ENCODE results near the gene MTM1.

The MTM1 gene

DNA sequence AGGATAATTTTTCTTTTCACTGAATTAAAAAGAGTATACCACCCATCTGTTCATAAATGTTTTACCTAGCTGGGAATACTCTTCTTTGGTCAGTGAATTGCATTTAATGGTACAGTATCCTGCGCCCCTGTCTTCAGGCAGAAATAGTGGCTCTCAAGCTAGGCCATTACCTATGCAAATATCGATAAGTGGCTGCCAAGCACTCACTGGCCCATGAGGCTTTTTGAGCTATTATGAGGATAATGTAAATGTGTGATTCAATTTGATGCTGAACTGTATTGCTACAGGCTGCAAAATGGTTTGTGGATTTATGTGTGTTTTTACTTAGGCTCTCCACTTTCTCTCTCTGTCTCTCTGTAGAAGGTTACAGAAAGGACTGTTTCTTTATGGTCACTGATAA lies 94.7 kb downstream of the MTM1 start:
- Histone ChIP-seq H4K91ac (ENCODE audit: low read length) (no peak overlapping the region), H3K4me3 (ENCODE audit: insufficient read depth in 1 of 2, low read depth in 1 of 2, low read length in 2 of 2) (no peak overlapping the region), H2BK120ac (ENCODE audit: low read depth, low read length) (no peak overlapping the region), H3K18ac (ENCODE audit: low read depth in 1 of 2, low read length in 2 of 2) (no peak overlapping the region), H4K8ac (ENCODE audit: low read length) (no peak overlapping the region), H3K27me3 (ENCODE audit: control insufficient read depth in 1 of 2, insufficient read depth in 1 of 2, low read length in 2 of 2) (no peaks in the 10 kb centered on the region), H3K14ac (ENCODE audit: low read length in 2 of 2) (no peak overlapping the region), H3K36me3 (ENCODE audit: control insufficient read depth in 1 of 2, insufficient read depth in 2 of 2, low read depth in 1 of 2, low read length in 2 of 2) (peaks cover 6 to 34% of the 10 kb centered on the region in 2 experiments), H3K23ac (ENCODE audit: low read length in 2 of 2) (no peak overlapping the region), H3K9ac (ENCODE audit: low read length) (no peak overlapping the region), H3K27ac (ENCODE audit: low read length, poor library complexity, severe bottlenecking) (no peak overlapping the region), H3K4ac (ENCODE audit: low read depth in 1 of 2, low read length in 2 of 2) (no peak overlapping the region), H3K4me2 (ENCODE audit: low read length, poor library complexity, severe bottlenecking) (no peak overlapping the region), H3K79me1 (replicated peaks; ENCODE audit: low read length, poor library complexity, severe bottlenecking) (no peaks in the 10 kb centered on the region), H2AK5ac (ENCODE audit: low read length, severe bottlenecking) (no peak overlapping the region), H2BK15ac (ENCODE audit: low read depth, poor library complexity, severe bottlenecking) (no peak overlapping the region), H2BK12ac (ENCODE audit: low read length in 2 of 2) (no peak overlapping the region), H3K9me3 (ENCODE audit: control insufficient read depth, low read length) (no peaks in the 10 kb centered on the region), H2AFZ (ENCODE audit: low read depth, low read length) (no peak overlapping the region), H2BK5ac (ENCODE audit: low read depth, low read length, poor library complexity, severe bottlenecking) (no peak overlapping the region), H3K4me1 (ENCODE audit: control insufficient read depth, insufficient read depth, low read depth, low read length) (peaks cover 2% of the 10 kb centered on the region)
- 95% methylated on average over 2 of the region's 2 CpGs for WGBS
- DNase-seq, result no peak

DNA sequence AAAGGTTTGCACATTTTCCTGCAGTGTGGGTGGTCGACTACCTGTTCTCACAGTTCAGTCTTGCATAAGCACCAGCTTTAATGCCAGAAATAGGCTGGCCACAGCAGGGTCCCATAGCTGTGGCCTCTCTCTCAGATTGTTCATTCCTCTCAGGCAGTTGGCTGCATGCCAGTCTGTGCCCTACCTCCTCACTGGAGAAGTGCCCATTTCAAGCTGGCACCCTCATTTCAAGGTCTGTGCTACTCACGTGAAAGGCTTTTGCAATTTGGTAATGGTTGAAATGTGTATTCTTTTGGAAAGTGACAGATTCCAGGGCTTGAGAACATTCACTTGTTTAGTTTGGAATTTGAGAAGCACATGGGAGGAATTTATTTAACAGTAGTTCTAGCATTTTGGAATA lies 95.9 kb downstream of the MTM1 start:
- Histone ChIP-seq H3K23ac (ENCODE audit: low read length in 2 of 2) (no peak overlapping the region), H3K14ac (ENCODE audit: low read length in 2 of 2) (no peak overlapping the region), H3K27me3 (ENCODE audit: control insufficient read depth in 1 of 2, insufficient read depth in 1 of 2, low read length in 2 of 2) (no peaks in the 10 kb centered on the region), H3K4me1 (ENCODE audit: control insufficient read depth, insufficient read depth, low read depth, low read length) (peaks cover 2% of the 10 kb centered on the region), H4K8ac (ENCODE audit: low read length) (no peak overlapping the region), H3K9me3 (ENCODE audit: control insufficient read depth, low read length) (no peaks in the 10 kb centered on the region), H3K79me1 (replicated peaks; ENCODE audit: low read length, poor library complexity, severe bottlenecking) (no peaks in the 10 kb centered on the region), H2BK15ac (ENCODE audit: low read depth, poor library complexity, severe bottlenecking) (no peak overlapping the region), H3K4me3 (ENCODE audit: insufficient read depth in 1 of 2, low read depth in 1 of 2, low read length in 2 of 2) (no peak overlapping the region), H3K18ac (ENCODE audit: low read depth in 1 of 2, low read length in 2 of 2) (no peak overlapping the region), H3K9ac (ENCODE audit: low read length) (no peak overlapping the region), H2BK12ac (ENCODE audit: low read length in 2 of 2) (no peak overlapping the region), H3K4me2 (ENCODE audit: low read length, poor library complexity, severe bottlenecking) (no peak overlapping the region), H2BK120ac (ENCODE audit: low read depth, low read length) (no peak overlapping the region), H4K91ac (ENCODE audit: low read length) (no peak overlapping the region), H2AK5ac (ENCODE audit: low read length, severe bottlenecking) (no peak overlapping the region), H3K36me3 (ENCODE audit: control insufficient read depth in 1 of 2, insufficient read depth in 2 of 2, low read depth in 1 of 2, low read length in 2 of 2) (peaks cover 6 to 32% of the 10 kb centered on the region in 2 experiments), H3K27ac (ENCODE audit: low read length, poor library complexity, severe bottlenecking) (no peak overlapping the region), H2AFZ (ENCODE audit: low read depth, low read length) (no peak overlapping the region), H2BK5ac (ENCODE audit: low read depth, low read length, poor library complexity, severe bottlenecking) (no peak overlapping the region), H3K4ac (ENCODE audit: low read depth in 1 of 2, low read length in 2 of 2) (no peak overlapping the region)
- no CpG with 5 or more reads among the region's 2 CpGs for WGBS
- no peak for DNase-seq

DNA sequence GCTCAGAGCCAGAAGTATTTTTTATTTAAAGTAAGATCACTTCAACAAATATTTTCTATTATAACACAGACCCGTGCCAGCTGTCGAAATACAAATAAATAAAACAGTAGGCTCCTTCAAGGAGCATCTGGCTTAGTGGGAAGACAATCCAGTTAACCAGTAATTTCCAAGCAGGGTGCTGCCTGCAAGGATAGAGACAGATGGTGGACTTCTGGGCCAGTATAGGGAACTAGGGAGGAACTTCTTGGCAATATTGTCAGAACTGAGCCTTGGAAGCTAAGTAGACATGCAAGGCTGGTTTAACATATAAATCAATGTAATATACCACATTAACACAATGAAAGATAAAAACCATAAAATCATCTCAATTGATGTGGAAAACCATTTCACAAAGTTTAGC lies 107.8 kb downstream of the MTM1 start:
- no peak overlapping the region for H4K91ac ChIP-seq (ENCODE audit: low read length)
- H2BK5ac ChIP-seq (ENCODE audit: low read depth, low read length, poor library complexity, severe bottlenecking), result no peak overlapping the region
- H2AK5ac ChIP-seq (ENCODE audit: low read length, severe bottlenecking), result no peak overlapping the region
- H2BK120ac ChIP-seq (ENCODE audit: low read depth, low read length), result no peak overlapping the region
- no peak overlapping the region for H2AFZ ChIP-seq (ENCODE audit: low read depth, low read length)
- H3K18ac ChIP-seq (ENCODE audit: low read depth in 1 of 2, low read length in 2 of 2), result no peak overlapping the region
- H3K14ac ChIP-seq (ENCODE audit: low read length in 2 of 2), result no peak overlapping the region
- no peak overlapping the region for H3K23ac ChIP-seq (ENCODE audit: low read length in 2 of 2)
- no peak overlapping the region for H3K27ac ChIP-seq (ENCODE audit: low read length, poor library complexity, severe bottlenecking)
- no peaks in the 10 kb centered on the region for H3K4me1 ChIP-seq (ENCODE audit: control insufficient read depth, insufficient read depth, low read depth, low read length)
- no peak overlapping the region for H3K4me2 ChIP-seq (ENCODE audit: low read length, poor library complexity, severe bottlenecking)
- H3K4ac ChIP-seq (ENCODE audit: low read depth in 1 of 2, low read length in 2 of 2), result no peak overlapping the region
- no peak overlapping the region for H2BK12ac ChIP-seq (ENCODE audit: low read length in 2 of 2)
- H3K4me3 ChIP-seq (ENCODE audit: insufficient read depth in 1 of 2, low read depth in 1 of 2, low read length in 2 of 2), result no peak overlapping the region
- 100% methylated on average over 2 of the region's 2 CpGs for WGBS
- DNase-seq, result no peak
- H3K9me3 ChIP-seq (ENCODE audit: control insufficient read depth, low read length), result no peaks in the 10 kb centered on the region
- H3K79me1 ChIP-seq (replicated peaks; ENCODE audit: low read length, poor library complexity, severe bottlenecking), result no peaks in the 10 kb centered on the region
- peaks cover 0 to 4% of the 10 kb centered on the region in 2 experiments for H3K27me3 ChIP-seq (ENCODE audit: control insufficient read depth in 1 of 2, insufficient read depth in 1 of 2, low read length in 2 of 2)
- peaks cover 0 to 3% of the 10 kb centered on the region in 2 experiments for H3K36me3 ChIP-seq (ENCODE audit: control insufficient read depth in 1 of 2, insufficient read depth in 2 of 2, low read depth in 1 of 2, low read length in 2 of 2)
- H4K8ac ChIP-seq (ENCODE audit: low read length), result no peak overlapping the region
- H3K9ac ChIP-seq (ENCODE audit: low read length), result no peak overlapping the region
- H2BK15ac ChIP-seq (ENCODE audit: low read depth, poor library complexity, severe bottlenecking), result no peak overlapping the region

- H2BK12ac ChIP-seq (ENCODE audit: low read length in 2 of 2), result no peak overlapping the region
- H3K36me3 ChIP-seq (ENCODE audit: control insufficient read depth in 1 of 2, insufficient read depth in 2 of 2, low read depth in 1 of 2, low read length in 2 of 2), result no peaks in the 10 kb centered on the region
- H2BK120ac ChIP-seq (ENCODE audit: low read depth, low read length), result no peak overlapping the region
- no peak overlapping the region for H4K91ac ChIP-seq (ENCODE audit: low read length)
- no peak overlapping the region for H2BK5ac ChIP-seq (ENCODE audit: low read depth, low read length, poor library complexity, severe bottlenecking)
- no peaks in the 10 kb centered on the region for H3K79me1 ChIP-seq (replicated peaks; ENCODE audit: low read length, poor library complexity, severe bottlenecking)
- H2AK5ac ChIP-seq (ENCODE audit: low read length, severe bottlenecking), result no peak overlapping the region
- no peak overlapping the region for H3K9ac ChIP-seq (ENCODE audit: low read length)
- no peak overlapping the region for H3K18ac ChIP-seq (ENCODE audit: low read depth in 1 of 2, low read length in 2 of 2)
- H3K23ac ChIP-seq (ENCODE audit: low read length in 2 of 2), result no peak overlapping the region
- no peak overlapping the region for H3K4me3 ChIP-seq (ENCODE audit: insufficient read depth in 1 of 2, low read depth in 1 of 2, low read length in 2 of 2)
- no peak overlapping the region for H3K4ac ChIP-seq (ENCODE audit: low read depth in 1 of 2, low read length in 2 of 2)
- H3K4me1 ChIP-seq (ENCODE audit: control insufficient read depth, insufficient read depth, low read depth, low read length), result no peaks in the 10 kb centered on the region
- H3K27ac ChIP-seq (ENCODE audit: low read length, poor library complexity, severe bottlenecking), result no peak overlapping the region
- no peak overlapping the region for H2BK15ac ChIP-seq (ENCODE audit: low read depth, poor library complexity, severe bottlenecking)
- no peak for DNase-seq
- H3K14ac ChIP-seq (ENCODE audit: low read length in 2 of 2), result no peak overlapping the region
- H4K8ac ChIP-seq (ENCODE audit: low read length), result no peak overlapping the region
- no peak overlapping the region for H2AFZ ChIP-seq (ENCODE audit: low read depth, low read length)
- H3K27me3 ChIP-seq (ENCODE audit: control insufficient read depth in 1 of 2, insufficient read depth in 1 of 2, low read length in 2 of 2), result peaks cover 0 to 4% of the 10 kb centered on the region in 2 experiments
- no peak overlapping the region for H3K4me2 ChIP-seq (ENCODE audit: low read length, poor library complexity, severe bottlenecking)
- H3K9me3 ChIP-seq (ENCODE audit: control insufficient read depth, low read length), result no peaks in the 10 kb centered on the region
- 80% methylated on average over 2 of the region's 7 CpGs for WGBS
Measured at GRCh38 chrX:150680974-150681373, 112.6 kb downstream of the MTM1 start.
